GM12872 (cell line): ENCODE measurements around the gene ZIC4.

Experiments used
- CTCF ChIP-seq: IDR thresholded peaks from 3 replicates; pipeline ENCODE4 v1.5.1; 2011; ENCODE audit warnings: low read depth, mild to moderate bottlenecking, low read length, moderate library complexity; ENCODE audit not compliant: insufficient read depth

The ZIC4 gene

GRCh38 chr3:147384210-147385058, 21.9 kb downstream of the ZIC4 start:
- peak; percentile 43; the same call in 1 of the 3 replicates for TF ChIP-seq CTCF

GRCh38 chr3:147383617-147384016, 22.7 kb downstream of the ZIC4 start:
- peak; percentile 41; the same call in 2 of the 3 replicates for TF ChIP-seq CTCF

GRCh38 chr3:147381596-147381995, 24.7 kb downstream of the ZIC4 start:
- no peak for TF ChIP-seq CTCF

- TF ChIP-seq CTCF: no peak
Observed at GRCh38 chr3:147380977-147381376, 25.4 kb downstream of the ZIC4 start.

- no peak for TF ChIP-seq CTCF
Observed at GRCh38 chr3:147380387-147380951, 25.9 kb downstream of the ZIC4 start.

GRCh38 chr3:147379651-147380050, 26.7 kb downstream of the ZIC4 start:
- TF ChIP-seq CTCF: no peak

GRCh38 chr3:147377412-147378367, 28.7 kb downstream of the ZIC4 start:
- no peak for TF ChIP-seq CTCF
